BE2C (cell line): ENCODE results near the gene ZNF512.
"Not testable (repeated sequence)": the region's sequence is repeated elsewhere in the genome, so short reads cannot be mapped to it uniquely, and the experiment has no call there.

Source experiments
- DNase-seq: peaks from one replicate; pipeline ENCODE4 v3.0.0-alpha.2; 2020
- H3K27me3 ChIP-seq: fragments of 250-450 bp; sonication (Bioruptor Pico); 2 replicates; pipeline ENCODE4 v1.5.1; 2020; ENCODE audit warnings: mild to moderate bottlenecking
- H3K36me3 ChIP-seq: fragments of 250-450 bp; sonication (Bioruptor Pico); 2 replicates; pipeline ENCODE4 v1.5.1; 2020; ENCODE audit warnings: mild to moderate bottlenecking
- H3K4me1 ChIP-seq: fragments of 250-450 bp; sonication (Bioruptor Pico); 2 replicates; pipeline ENCODE4 v1.5.1; 2020
- H3K4me3 ChIP-seq: 2 replicates; pipeline ENCODE4 v1.5.1; 2011; ENCODE audit warnings: low read depth, low read length
- H3K9me3 ChIP-seq: fragments of 250-450 bp; sonication (Bioruptor Pico); 2 replicates; pipeline ENCODE4 v1.5.1; 2020
- CTCF ChIP-seq: IDR thresholded peaks from 2 replicates; pipeline ENCODE4 v1.5.1; 2012; ENCODE audit warnings: mild to moderate bottlenecking, low read depth, low read length

The ZNF512 gene

GRCh38 chr2:27615316-27615715 lies 32.5 kb downstream of the ZNF512 start:
- Histone ChIP-seq H3K4me3 (no peak overlapping the region), H3K36me3 (peaks cover 37% of the 10 kb centered on the region), H3K4me1 (no peaks in the 10 kb centered on the region), H3K9me3 (no peaks in the 10 kb centered on the region), H3K27me3 (no peaks in the 10 kb centered on the region)
- TF ChIP-seq CTCF: no peak
- no peak for DNase-seq

GRCh38 chr2:27621524-27621923 lies 38.7 kb downstream of the ZNF512 start:
- H3K9me3 ChIP-seq: no peaks in the 10 kb centered on the region
- no peak for DNase-seq
- 0 out of 2 replicates have a peak, but pooled peaks have one; percentile 9 for TF ChIP-seq CTCF
- peaks cover 44% of the 10 kb centered on the region for H3K36me3 ChIP-seq
- no peak overlapping the region for H3K4me3 ChIP-seq
- no peaks in the 10 kb centered on the region for H3K27me3 ChIP-seq
- no peaks in the 10 kb centered on the region for H3K4me1 ChIP-seq

GRCh38 chr2:27622921-27623384 lies 40.1 kb downstream of the ZNF512 start:
- TF ChIP-seq CTCF: no peak
- no peaks in the 10 kb centered on the region for H3K27me3 ChIP-seq
- H3K36me3 ChIP-seq: peaks cover 33% of the 10 kb centered on the region
- no peak overlapping the region for H3K4me3 ChIP-seq
- no peak for DNase-seq
- H3K9me3 ChIP-seq: no peaks in the 10 kb centered on the region
- no peaks in the 10 kb centered on the region for H3K4me1 ChIP-seq

- H3K36me3 ChIP-seq: peaks cover 24% of the 10 kb centered on the region
- no peak for DNase-seq
- H3K4me3 ChIP-seq: no peak overlapping the region
- no peaks in the 10 kb centered on the region for H3K9me3 ChIP-seq
- no peaks in the 10 kb centered on the region for H3K27me3 ChIP-seq
- no peaks in the 10 kb centered on the region for H3K4me1 ChIP-seq
- TF ChIP-seq CTCF: no peak
Measured at GRCh38 chr2:27624943-27625342, 42.1 kb downstream of the ZNF512 start.

- not testable (repeated sequence) for H3K4me1 ChIP-seq, H3K27me3 ChIP-seq, H3K9me3 ChIP-seq, DNase-seq, H3K4me3 ChIP-seq
- H3K36me3 ChIP-seq: peaks cover 20% of the 10 kb centered on the region
Measured at GRCh38 chr2:27626323-27626722, 43.5 kb downstream of the ZNF512 start.

GRCh38 chr2:27626921-27627320 lies 44.1 kb downstream of the ZNF512 start:
- H3K27me3 ChIP-seq, H3K9me3 ChIP-seq, DNase-seq, H3K4me3 ChIP-seq, H3K4me1 ChIP-seq: not testable (repeated sequence)
- H3K36me3 ChIP-seq: peaks cover 19% of the 10 kb centered on the region

GRCh38 chr2:27627963-27628766 lies 45.3 kb downstream of the ZNF512 start:
- no peak for TF ChIP-seq CTCF
- Histone ChIP-seq H3K27me3 (no peaks in the 10 kb centered on the region), H3K4me1 (no peaks in the 10 kb centered on the region), H3K4me3 (peak overlapping the region; percentile 88), H3K36me3 (peaks cover 14% of the 10 kb centered on the region), H3K9me3 (no peaks in the 10 kb centered on the region)
- no peak for DNase-seq
